PC-9 (cell line): ENCODE results near the gene SNRNP40.

Experiments
- CTCF ChIP-seq: fragments of 200-600 bp; sonication (generic); conservative IDR thresholded peaks from 2 replicates; pipeline ENCODE4 v1.6.1; 2017; ENCODE audit warnings: mixed run types, antibody characterized with exemption, mild to moderate bottlenecking, moderate library complexity
- EZH2 ChIP-seq: fragments of 200-600 bp; sonication (generic); IDR thresholded peaks from 2 replicates; pipeline ENCODE4 v1.8.0; 2017; ENCODE audit warnings: antibody characterized with exemption, low read depth

- no peak for TF ChIP-seq CTCF
- TF ChIP-seq EZH2: no peak
Observed at GRCh38 chr1:31324093-31324492, 27.5 kb upstream of the SNRNP40 start.
